T-helper 2 cell treated with Interferon-gamma antibody and Interleukin-4, amounts not matched to agents 100 ng/mL and 5 ng/mL, for 36 hours (primary cell): ENCODE data around the gene FRAT2. TPM values are rescaled to one million over a fixed set of nuclear protein-coding genes. Genes with fewer than 3 reads are reported as not detected.

Source experiments
- intact Hi-C: fragments of 100-400 bp; cut with micrococcal nuclease; formaldehyde crosslinking; loops from one replicate; pipeline ENCODE4 v1.15.1; 2023
- total RNA-seq: library from RNA; stranded (reverse); gene quantifications from 2 replicates; pipeline ENCODE4 v1.2.3, GENCODE V29; 2022

The FRAT2 gene, protein sequence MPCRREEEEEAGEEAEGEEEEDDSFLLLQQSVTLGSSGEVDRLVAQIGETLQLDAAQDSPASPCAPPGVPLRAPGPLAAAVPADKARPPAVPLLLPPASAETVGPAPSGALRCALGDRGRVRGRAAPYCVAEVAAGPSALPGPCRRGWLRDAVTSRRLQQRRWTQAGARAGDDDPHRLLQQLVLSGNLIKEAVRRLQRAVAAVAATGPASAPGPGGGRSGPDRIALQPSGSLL
- total RNA-seq = 9.0 and 10.4 TPM in 2 replicates

DNA sequence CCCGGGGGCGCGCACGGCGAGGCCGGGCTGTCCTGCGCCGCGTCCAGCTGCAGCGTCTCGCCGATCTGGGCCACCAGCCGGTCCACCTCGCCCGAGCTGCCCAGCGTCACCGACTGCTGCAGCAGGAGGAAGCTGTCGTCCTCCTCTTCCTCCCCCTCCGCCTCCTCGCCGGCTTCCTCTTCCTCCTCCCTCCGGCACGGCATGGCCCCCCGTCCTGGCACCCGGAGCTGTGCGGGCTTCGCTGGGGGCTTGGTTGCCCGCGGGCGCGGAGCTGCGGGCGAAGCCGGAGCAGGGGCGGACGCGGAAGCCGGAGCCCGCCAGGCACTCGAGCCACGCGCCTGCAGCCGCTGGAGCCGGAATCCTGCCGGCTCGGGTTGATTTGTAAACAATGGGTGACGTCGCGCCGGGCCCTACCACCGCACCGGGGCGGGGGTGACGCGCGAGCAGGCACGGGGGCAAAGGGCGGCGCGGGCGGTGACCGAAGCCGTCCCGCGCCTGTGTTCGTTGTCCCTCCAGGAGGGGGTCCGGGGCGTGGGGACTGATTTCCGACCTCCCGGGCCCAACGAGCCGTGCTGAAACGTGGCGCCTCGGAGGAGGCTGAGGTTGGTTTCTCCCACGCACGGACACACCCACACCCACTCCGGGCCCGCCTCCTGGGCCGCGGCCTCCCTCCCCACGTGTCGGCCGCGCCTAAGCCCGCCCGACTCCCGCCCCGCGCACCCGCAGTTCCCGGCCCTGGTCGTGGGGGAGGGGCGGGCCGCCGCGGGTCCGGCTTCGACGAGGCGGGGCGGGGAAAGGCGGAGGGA lies at the start of gene FRAT2:
Gene FRAT2, minus strand, starts transcription at position 360 of the 806 bp plus-strand sequence. Its CDS starts 157 bp downstream, at position 203.
- intact Hi-C loops = loop anchor here (1.0 to 10.0 kb wide), 7 partner anchors 15 to 800 kb away; partner anchors contain the start of genes ARHGAP19, FRAT1, LCOR and MMS19

DNA sequence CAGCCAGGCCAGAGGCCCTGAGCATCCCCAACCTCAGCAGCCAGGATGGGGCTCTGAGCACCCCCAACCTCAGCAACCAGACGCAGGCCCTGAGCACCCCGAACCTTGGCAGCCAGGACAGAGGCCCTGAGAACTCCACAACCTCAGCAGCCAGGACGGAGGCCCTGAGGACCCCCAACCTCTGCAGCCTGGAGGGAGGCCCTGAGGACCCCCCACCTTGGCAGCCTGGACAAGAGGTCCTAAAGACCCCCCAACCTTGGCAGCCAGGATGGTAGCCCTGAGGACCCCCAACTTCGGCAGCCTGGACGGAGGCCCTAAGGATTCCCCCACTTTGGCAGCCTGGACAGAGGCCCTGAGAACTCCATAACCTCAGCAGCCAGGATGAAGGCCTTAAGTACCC lies 49.6 kb upstream of the FRAT2 start:
- intact Hi-C loops = no loop called here

DNA sequence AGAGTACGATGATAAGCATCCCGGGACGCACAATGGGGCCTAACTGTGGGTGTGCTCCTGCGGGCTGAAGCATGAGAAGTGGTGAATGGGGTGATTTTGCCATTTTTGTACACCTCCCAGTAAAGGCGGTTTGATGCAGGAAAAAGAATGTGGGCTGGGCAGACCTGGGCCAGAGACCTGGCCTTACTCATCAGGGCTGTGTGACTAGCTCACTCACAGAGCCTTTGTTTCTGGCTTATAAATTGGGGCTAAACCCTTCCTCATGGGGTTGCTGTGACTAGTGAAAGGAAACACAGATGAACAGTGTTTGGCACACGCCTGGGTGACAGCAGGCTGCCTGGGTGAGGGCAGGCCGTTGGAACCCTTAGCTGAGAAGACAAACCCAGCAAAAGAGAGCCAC lies 48.6 kb upstream of the FRAT2 start:
- intact Hi-C loops = no loop called here

DNA sequence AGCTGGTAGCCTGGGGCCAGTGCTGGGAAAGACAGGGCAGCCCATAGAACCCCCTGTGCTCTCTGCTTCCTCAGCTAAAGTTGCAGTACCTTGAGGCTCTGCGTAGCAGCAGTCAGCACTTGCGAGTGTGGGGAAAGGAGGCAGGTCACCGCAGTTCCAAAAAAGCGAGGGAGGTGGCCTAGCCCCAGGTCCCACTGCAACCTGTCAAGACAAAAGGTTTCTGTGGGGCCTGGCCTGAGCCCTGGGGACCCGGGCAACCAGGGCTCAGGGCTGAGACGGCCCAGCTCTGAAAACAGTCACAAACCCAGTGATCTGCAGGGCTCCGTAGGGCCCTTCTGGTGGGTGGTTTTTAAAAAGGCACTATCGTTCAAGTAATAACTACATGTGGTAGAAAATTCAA lies 47.1 kb upstream of the FRAT2 start:
- intact Hi-C loops = no loop called here

DNA sequence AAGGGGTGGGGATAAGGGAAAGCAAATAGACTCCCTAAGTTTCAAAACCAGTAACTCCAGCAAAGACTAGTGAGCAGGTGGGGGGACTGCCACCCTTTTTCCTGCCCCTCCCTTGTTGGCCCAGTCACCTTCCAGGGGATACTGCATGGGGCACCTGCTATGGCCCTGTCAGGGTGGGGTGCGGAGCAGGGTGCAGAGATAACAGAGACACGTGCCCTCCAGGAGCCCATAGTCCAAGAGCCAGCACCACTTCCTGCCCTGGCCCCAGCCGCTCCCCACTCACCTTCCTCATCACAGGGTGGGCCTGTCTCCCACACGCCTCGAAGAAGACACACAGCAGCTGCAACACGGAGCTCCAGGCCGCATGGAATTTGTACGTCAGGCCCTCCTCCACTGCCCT lies 46.0 kb upstream of the FRAT2 start:
- intact Hi-C loops = no loop called here

DNA sequence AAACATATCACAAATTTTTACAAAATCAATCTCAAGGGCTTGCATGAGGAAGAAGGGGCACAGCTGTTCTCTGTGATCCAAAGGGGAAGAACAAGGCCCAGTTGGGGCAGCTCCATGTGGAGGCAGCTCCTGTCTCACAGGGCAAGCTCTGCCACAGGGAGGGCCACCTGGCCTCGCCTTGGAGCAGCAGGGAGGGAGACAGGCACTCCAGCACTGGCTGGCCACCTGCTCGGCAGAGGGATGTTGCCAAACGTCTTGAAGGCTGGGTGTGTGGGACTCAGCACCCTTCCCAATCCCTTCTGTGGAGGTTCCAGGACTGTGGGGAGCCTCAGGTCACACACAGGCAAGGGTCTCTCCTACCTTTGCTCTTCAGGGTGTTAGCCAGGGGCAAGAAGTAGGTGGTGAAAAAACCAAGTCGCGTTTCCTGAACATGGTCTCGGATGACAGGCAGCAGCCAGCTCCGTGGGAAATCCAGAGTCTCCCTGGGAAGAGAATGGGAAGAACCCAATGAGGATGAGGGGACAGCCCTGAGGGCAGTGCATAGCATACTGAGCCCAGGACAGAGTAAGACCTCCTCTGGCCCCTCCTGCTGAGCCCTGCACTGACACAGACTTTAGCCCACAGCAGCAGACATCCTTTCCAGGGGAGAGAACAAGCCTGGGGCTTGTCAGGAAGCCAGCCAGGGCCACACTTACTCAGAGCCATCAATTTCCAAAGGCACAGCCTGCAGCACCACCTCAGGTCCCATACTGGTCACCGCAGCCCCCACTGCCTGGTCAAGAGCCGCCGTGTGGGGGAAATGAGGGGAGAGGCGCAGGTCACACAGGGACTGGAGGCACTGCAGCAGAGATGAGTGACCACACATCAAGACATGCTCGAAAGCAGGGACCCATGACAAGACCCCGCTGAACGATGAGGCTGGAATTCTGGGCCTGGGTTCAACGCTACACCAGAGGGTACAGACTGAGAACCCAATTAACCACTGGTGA lies 44.7 kb upstream of the FRAT2 start:
- intact Hi-C loops = no loop called here

DNA sequence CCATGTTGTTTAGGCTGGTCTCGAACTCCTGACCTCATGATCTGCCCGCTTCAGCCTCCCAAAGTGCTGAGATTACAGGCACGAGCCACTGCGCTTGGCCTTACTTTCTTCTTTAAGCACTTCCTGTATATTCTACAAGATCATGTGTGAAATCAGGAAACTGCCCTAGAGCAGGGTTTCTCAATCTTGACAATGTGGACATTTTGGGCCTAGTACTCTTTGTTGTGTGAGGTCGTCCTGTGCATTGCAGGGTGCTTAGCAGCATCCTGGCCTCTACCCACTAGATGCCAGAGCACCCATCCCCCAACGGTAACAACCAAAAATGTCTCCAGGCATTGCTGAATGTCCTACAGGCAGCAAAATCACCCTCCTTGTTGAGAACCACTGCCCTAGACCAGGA lies 41.9 kb upstream of the FRAT2 start:
- intact Hi-C loops = no loop called here

DNA sequence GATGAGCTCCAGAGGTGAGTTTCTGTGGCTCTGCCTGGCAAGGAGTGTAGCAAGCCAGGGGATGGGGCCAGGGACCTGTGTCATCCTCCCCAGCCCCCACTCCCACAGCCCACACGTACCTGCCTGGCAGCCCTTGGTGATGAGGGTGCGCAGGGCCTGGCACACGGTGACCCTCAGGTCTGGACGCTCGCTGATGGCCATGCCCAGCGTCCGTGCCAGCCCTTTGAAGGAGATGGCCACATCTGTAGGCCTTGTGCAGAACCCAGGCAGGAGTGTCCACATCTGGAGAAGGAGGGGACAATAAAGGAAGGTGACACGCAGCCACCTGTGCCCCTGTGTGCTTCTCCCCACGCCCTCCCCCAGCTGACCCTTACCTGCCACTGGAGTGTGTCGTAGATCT lies 38.9 kb upstream of the FRAT2 start:
- intact Hi-C loops = no loop called here

DNA sequence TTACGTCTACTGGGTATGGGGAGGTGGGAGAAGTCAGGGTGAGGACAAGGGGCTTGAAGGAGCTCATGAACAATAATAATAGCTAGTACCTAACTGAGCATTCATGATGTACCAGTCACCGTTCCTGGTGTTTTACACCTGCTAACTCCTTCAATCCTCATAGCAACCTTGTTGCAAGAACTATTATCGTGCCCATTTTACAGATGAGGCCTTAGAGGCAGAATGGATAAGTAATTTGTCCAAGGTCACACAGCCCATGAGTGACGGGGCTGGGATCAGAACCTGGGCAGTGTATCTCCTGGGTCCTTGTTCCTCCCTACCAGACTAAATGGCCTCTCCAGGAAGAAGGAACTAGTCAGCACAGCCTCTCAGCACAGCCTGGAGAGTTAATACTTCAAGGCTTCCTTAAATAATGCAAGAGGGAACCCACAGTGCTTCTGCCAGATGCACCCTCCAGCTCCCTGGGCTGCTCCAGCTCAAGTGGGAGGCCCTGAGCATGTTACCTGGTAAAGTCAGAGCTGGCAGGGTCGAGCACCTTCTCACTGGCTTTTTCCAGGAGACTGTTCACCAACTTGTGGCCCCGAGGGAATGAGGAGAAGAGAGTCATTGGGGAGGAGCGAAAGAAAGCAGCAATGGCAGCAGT lies 37.8 kb upstream of the FRAT2 start:
- intact Hi-C loops = no loop called here

DNA sequence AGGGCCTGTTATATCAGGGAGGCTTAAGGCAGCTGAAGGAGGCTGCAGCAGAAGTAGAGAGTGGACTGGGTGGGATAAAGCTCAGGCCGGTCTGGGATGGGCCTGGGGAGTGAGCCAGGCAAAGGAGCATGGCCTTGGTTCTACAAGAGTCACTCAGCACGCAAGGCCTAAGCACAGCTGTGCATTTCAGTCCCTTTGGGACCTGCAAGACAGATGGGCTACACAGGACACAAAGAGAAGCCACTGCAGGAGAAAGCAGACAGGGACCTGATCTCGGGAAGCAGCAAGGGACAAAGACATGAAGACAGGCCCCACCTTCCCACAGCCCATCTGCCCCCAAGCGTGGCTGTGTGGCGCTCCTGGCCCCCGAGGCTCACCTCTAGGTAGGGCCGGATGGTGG lies 37.2 kb upstream of the FRAT2 start:
- intact Hi-C loops = no loop called here

DNA sequence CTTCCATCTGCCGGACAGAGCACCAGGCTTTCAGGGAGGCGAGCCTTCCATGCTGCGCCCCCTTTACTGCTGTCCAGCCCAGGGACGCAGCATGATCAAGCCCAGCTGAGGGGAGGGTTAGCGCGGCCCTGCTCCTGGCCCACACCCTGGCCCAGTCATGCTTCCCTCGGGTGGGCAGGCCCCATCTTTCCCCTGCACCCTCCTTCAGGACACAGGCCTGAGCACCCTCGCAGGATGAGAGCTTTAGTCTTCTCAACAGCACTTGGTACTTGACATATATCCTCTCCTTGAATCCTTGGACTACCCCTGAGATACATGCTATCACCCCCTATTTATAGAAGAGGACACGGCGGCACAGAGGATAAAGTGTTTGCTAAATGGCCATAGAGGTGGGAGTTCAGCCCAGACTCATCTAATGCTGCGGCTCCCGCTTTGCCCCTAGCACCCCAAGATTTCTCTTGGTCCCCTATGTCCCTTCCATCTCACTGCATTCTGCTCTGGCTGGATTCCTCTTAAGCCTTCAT lies 32.7 kb upstream of the FRAT2 start:
- intact Hi-C loops = no loop called here

DNA sequence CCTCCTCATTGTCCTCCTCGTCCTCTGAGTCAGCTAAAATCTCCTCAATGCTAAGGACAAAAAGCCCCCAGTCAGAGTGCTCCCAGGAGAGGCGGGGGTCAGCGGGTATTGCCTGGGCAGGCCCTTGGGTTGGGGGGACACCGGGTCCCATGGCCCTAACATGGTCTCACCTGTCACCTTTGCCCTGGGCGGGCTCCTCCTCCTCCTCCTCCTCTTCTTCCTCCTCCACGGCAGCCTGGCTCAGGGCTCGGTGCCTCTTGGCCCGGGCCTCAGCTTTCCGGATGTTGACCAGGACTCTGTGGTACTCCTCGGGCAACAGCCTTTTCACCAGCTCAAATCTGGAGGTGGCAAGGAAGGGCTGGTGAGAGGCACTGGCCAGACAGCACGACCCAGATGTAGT lies 32.0 kb upstream of the FRAT2 start:
- intact Hi-C loops = no loop called here

DNA sequence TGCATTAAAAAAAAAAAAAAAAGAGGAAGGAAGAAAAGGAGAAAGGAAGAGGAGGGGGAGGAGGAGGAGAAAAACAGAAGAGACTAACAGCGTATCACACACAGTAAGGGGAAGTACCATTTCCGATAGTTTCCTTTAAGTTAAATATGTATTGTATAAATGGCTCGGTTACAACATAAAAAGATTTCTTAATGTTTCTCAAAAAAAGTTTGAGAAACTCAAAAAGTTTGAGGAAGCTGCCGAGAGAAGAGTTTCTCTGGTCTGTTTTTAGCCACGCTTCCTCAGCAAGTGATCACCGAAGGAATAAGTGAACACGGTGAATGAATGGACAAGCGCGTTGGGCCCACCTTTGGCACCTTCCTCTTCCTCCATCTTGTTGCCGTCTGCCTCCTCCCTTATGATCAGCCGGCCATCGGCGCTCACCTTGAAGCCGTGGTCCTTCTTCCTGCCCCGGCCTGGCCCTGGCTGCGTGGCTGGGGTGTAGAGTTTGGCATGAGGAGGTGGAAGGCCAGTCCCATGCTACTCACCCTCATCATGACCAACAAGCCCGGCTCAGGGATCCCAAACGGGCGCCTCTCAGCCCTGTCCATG lies 31.3 kb upstream of the FRAT2 start:
- intact Hi-C loops = no loop called here

DNA sequence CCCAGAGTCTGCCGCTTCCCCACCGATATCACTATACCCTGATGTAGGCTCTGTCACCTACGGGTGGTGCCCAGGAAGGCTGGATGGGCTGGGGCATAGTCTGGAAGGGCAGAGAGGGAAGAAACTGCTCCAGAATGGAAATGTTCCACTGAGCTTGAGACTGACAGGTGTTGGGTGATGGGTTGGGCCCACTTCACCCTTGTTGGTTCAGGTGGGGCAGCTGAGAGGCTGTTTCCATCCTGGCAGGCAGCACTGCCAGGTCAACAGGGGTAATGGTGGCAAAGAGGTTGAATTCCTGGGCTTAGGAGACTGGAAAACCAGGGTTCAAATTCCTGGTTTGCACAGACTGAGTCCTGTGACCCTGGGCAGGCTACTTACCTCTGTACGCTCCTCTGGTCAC lies 28.5 kb upstream of the FRAT2 start:
- intact Hi-C loops = loop anchor here (5.0 kb wide), 1 partner anchor 86 kb away; no protein-coding TSS in a partner anchor

DNA sequence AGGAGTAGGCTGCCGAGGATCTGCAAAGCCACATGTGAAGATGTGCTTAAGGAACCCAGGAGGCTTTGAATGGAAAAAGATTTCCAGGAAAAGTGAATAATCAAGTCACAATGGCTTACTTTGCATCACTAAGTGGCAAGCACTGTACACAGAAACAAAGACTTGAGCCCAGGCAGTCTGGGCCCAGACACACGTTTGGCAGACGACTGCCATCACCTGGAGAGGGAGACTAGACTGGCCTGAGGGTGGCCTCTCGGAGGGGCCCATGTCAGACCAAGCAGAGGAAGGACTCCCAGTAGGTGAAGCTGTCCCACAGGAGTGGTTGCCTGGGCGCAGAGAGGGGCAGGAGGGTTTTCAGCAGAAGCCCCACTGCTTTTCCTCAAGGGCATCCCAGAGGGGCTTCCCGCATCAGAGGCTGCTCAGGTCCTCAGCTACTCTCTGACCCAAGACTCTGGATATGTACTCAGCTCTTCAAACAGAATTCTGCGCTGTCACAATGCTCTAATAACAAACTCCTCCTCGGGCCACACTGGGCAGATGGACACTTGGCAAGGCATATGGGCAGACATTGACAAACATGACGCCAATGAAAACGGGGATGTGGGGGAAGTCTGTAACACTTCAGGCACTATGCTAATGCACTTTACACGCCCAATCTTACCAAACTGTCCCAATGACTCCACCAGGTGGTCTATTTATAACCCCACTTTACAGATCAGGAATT lies 27.9 kb upstream of the FRAT2 start:
- intact Hi-C loops = loop anchor here (5.0 kb wide), 1 partner anchor 85 kb away; no protein-coding TSS in a partner anchor

DNA sequence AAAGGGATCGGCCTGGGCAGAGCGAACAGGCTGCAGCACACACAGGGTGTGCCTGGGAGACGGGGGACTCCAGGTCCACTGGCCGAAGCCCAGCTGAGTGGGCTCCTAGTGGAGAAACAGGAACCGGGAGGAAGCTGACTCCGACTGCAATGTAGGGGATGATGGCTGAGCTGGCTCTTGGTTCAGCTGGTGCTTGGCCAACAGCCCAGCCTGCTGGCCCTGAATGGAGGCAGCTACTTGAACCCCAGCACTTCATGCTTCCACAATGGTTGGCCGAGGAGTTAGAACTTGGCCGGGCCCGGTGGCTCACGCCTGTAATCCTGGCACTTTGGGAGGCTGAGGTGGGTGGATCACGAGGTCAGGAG lies 27.0 kb upstream of the FRAT2 start:
- intact Hi-C loops = loop anchor here (5.0 kb wide), 1 partner anchor 84 kb away; no protein-coding TSS in a partner anchor

DNA sequence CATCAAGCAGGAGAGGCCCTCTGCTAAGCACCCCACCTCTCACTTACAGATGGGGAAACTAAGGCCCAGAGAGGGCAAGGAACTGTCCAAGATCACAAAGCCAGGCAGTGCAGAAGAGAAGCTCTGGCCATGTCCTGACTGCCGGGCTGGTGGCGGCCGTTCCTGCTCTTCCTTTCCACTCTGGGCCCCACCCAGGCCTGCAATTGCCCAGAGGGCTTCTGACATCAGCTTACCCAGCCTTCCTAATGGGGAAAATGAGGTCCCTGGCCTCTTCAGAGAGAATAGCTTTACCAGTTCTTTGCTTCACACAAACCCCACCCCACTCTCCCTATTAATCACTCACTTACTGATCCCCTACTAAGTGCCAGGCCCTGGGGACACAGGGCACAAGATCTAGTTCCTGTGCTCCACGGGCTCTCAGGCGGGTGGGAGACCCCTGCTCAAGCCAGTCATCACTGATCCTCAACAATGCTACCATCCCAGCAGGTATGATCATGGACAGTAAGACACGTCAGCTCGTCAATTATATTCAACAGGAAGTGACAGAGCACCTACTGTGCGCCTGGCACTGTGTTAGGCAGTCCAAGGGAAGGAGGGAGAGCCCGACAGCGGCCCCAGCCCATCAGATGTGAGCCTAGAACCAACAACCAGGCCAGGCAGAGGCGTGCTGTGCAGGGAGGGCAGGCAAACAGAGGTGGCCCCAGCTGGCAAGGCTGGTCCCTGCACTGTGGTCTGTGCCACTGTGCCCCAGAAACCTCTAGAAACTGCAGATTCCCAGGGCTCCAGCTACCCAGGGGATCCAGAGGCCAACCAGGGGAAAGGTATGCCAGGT lies 26.4 kb upstream of the FRAT2 start:
- intact Hi-C loops = loop anchor here (5.0 kb wide), 1 partner anchor 84 kb away; no protein-coding TSS in a partner anchor

DNA sequence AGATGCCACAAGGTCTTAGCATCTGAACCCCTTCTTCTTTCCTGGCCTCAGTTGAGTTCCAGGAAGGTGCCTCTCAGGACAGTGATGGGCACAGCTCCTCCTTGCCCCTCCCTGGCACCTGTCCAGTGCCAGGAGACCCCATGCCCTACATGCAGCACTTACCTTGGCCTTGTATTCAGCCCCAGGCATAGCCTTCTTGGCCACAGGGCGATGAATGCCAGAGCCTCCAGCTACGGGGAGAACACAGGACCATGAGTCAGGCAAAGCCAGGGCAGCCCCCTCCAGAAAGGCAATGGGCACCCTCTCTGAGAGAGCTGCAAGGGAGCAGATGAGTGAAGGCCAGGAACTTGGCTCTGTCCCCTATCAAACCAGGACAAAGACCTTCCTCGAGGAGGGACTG lies 24.3 kb upstream of the FRAT2 start:
- intact Hi-C loops = no loop called here

DNA sequence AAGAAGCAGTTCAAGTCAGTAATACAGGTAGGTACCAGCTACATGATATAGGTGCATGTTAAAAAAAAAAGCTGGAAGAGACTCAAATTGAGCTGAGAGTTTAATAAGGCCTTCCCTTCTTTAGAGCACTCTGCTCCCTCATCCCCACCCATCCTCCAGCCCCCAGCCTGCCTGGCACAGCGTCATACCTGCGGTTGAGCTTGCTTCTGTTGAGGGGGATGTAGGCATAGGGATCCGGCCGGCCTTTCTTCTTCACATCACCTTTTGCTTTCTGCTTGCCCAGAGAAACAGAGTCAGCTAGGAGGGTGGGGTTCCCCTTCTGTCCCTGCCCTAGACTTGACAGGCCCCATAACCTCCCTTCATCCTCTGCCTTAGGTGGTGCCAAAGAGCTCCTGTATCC lies 23.8 kb upstream of the FRAT2 start:
- intact Hi-C loops = no loop called here
